Stimulated activated effector memory CD8-positive, alpha-beta T cell treated with anti-CD3 and anti-CD28 coated beads, Interleukin-12 subunit alpha, Interleukin-12 subunit beta, amount 100 ng/mL, for 72 hours (primary cell): ENCODE data around the gene FOXN1.
"Not testable (repeated sequence)": the region's sequence is repeated elsewhere in the genome, so short reads cannot be mapped to it uniquely, and the experiment has no call there.

ENCODE experiments used
- ATAC-seq: fragments of 150-1000 bp; cut with Tn5 transposase; 2 replicates; pipeline ENCODE4 v1.10.0; 2021
- DNase-seq, 2 donors: peaks; one replicate each; pipeline ENCODE4 v3.0.0; 2021 to 2022; ENCODE audit warnings: low spot score in 2 of 2
- H3K27ac Mint-ChIP-seq: one replicate; pipeline ENCODE4 v1.8.0; 2022; ENCODE audit warnings: mild to moderate bottlenecking, mixed read lengths
- H3K36me3 Mint-ChIP-seq: one replicate; pipeline ENCODE4 v1.8.0; 2022; ENCODE audit warnings: mild to moderate bottlenecking, mixed read lengths
- H3K4me1 Mint-ChIP-seq: one replicate; pipeline ENCODE4 v1.8.0; 2022; ENCODE audit warnings: mixed read lengths
- H3K4me3 Mint-ChIP-seq: one replicate; pipeline ENCODE4 v1.8.0; 2022; ENCODE audit warnings: mild to moderate bottlenecking, mixed read lengths
- H3K9me3 Mint-ChIP-seq: one replicate; pipeline ENCODE4 v1.8.0; 2022; ENCODE audit warnings: mixed read lengths

FOXN1 gene

GRCh38 chr17:28507567-28508203 lies 1.5 kb downstream of the FOXN1 start:
- DNase-seq (no peak), ATAC-seq (no peak)
- H3K36me3 Mint-ChIP-seq = no peaks in the 10 kb centered on the region
- no peaks in the 10 kb centered on the region for H3K4me1 Mint-ChIP-seq
- H3K4me3 Mint-ChIP-seq = no peak overlapping the region
- no peaks in the 10 kb centered on the region for H3K9me3 Mint-ChIP-seq
- H3K27ac Mint-ChIP-seq = no peak overlapping the region

- Mint-ChIP-seq H3K36me3 (no peaks in the 10 kb centered on the region), H3K4me1 (no peaks in the 10 kb centered on the region), H3K27ac (no peak overlapping the region), H3K4me3 (no peak overlapping the region), H3K9me3 (no peaks in the 10 kb centered on the region)
- no peak for DNase-seq
- ATAC-seq = no peak
These were observed 2.1 kb downstream of the FOXN1 start for GRCh38 chr17:28508211-28508724.

- no peak overlapping the region for H3K4me3 Mint-ChIP-seq
- H3K4me1 Mint-ChIP-seq = no peaks in the 10 kb centered on the region
- DNase-seq (no peak), ATAC-seq (no peak)
- H3K9me3 Mint-ChIP-seq = no peaks in the 10 kb centered on the region
- H3K27ac Mint-ChIP-seq = no peak overlapping the region
- no peaks in the 10 kb centered on the region for H3K36me3 Mint-ChIP-seq
These were observed 3.6 kb downstream of the FOXN1 start for GRCh38 chr17:28509789-28510188.

GRCh38 chr17:28511858-28512461 lies 5.8 kb downstream of the FOXN1 start:
- H3K4me3 Mint-ChIP-seq = no peak overlapping the region
- no peak overlapping the region for H3K27ac Mint-ChIP-seq
- H3K36me3 Mint-ChIP-seq = no peaks in the 10 kb centered on the region
- H3K4me1 Mint-ChIP-seq = no peaks in the 10 kb centered on the region
- no peak for ATAC-seq
- no peak for DNase-seq
- no peaks in the 10 kb centered on the region for H3K9me3 Mint-ChIP-seq

- ATAC-seq (no peak), DNase-seq (no peak)
- Mint-ChIP-seq H3K4me1 (no peaks in the 10 kb centered on the region), H3K36me3 (no peaks in the 10 kb centered on the region), H3K9me3 (no peaks in the 10 kb centered on the region), H3K27ac (no peak overlapping the region), H3K4me3 (no peak overlapping the region)
These were observed 7.3 kb downstream of the FOXN1 start for GRCh38 chr17:28513476-28513875.

- H3K4me3 Mint-ChIP-seq = no peak overlapping the region
- H3K27ac Mint-ChIP-seq = no peak overlapping the region
- no peaks in the 10 kb centered on the region for H3K4me1 Mint-ChIP-seq
- no peak for DNase-seq
- no peaks in the 10 kb centered on the region for H3K36me3 Mint-ChIP-seq
- no peaks in the 10 kb centered on the region for H3K9me3 Mint-ChIP-seq
- no peak for ATAC-seq
These were observed 8.4 kb downstream of the FOXN1 start for GRCh38 chr17:28514561-28515002.

- no peaks in the 10 kb centered on the region for H3K4me1 Mint-ChIP-seq
- ATAC-seq (no peak), DNase-seq (no peak)
- no peak overlapping the region for H3K27ac Mint-ChIP-seq
- H3K36me3 Mint-ChIP-seq = no peaks in the 10 kb centered on the region
- H3K9me3 Mint-ChIP-seq = no peaks in the 10 kb centered on the region
- H3K4me3 Mint-ChIP-seq = no peak overlapping the region
These were observed 9.4 kb downstream of the FOXN1 start for GRCh38 chr17:28515518-28515917.

GRCh38 chr17:28518132-28518531 lies 12.0 kb downstream of the FOXN1 start:
- no peak for ATAC-seq
- H3K4me3 Mint-ChIP-seq = no peak overlapping the region
- H3K4me1 Mint-ChIP-seq = no peaks in the 10 kb centered on the region
- no peak overlapping the region for H3K27ac Mint-ChIP-seq
- DNase-seq = no peak
- no peaks in the 10 kb centered on the region for H3K36me3 Mint-ChIP-seq
- no peaks in the 10 kb centered on the region for H3K9me3 Mint-ChIP-seq

- H3K36me3 Mint-ChIP-seq = no peaks in the 10 kb centered on the region
- H3K4me3 Mint-ChIP-seq = no peak overlapping the region
- ATAC-seq (no peak), DNase-seq (no peak)
- no peaks in the 10 kb centered on the region for H3K9me3 Mint-ChIP-seq
- no peaks in the 10 kb centered on the region for H3K4me1 Mint-ChIP-seq
- H3K27ac Mint-ChIP-seq = no peak overlapping the region
These were observed 12.4 kb downstream of the FOXN1 start for GRCh38 chr17:28518578-28518977.

GRCh38 chr17:28519236-28519635 lies 13.1 kb downstream of the FOXN1 start:
- ATAC-seq (no peak), DNase-seq (no peak)
- Mint-ChIP-seq H3K9me3 (no peaks in the 10 kb centered on the region), H3K27ac (no peak overlapping the region), H3K36me3 (no peaks in the 10 kb centered on the region), H3K4me3 (no peak overlapping the region), H3K4me1 (no peaks in the 10 kb centered on the region)

GRCh38 chr17:28520687-28521086 lies 14.5 kb downstream of the FOXN1 start:
- H3K9me3 Mint-ChIP-seq = no peaks in the 10 kb centered on the region
- no peaks in the 10 kb centered on the region for H3K4me1 Mint-ChIP-seq
- H3K36me3 Mint-ChIP-seq = no peaks in the 10 kb centered on the region
- H3K4me3 Mint-ChIP-seq = no peak overlapping the region
- DNase-seq (no peak), ATAC-seq (no peak)
- no peak overlapping the region for H3K27ac Mint-ChIP-seq

GRCh38 chr17:28521311-28522085 lies 15.3 kb downstream of the FOXN1 start:
- no peak overlapping the region for H3K27ac Mint-ChIP-seq
- H3K4me3 Mint-ChIP-seq = no peak overlapping the region
- H3K36me3 Mint-ChIP-seq = no peaks in the 10 kb centered on the region
- H3K4me1 Mint-ChIP-seq = no peaks in the 10 kb centered on the region
- no peaks in the 10 kb centered on the region for H3K9me3 Mint-ChIP-seq
- DNase-seq (no peak), ATAC-seq (no peak)

GRCh38 chr17:28522281-28522680 lies 16.1 kb downstream of the FOXN1 start:
- H3K9me3 Mint-ChIP-seq, ATAC-seq, H3K27ac Mint-ChIP-seq, H3K4me1 Mint-ChIP-seq, DNase-seq, H3K4me3 Mint-ChIP-seq, H3K36me3 Mint-ChIP-seq: not testable (repeated sequence)

- Mint-ChIP-seq H3K4me1 (no peaks in the 10 kb centered on the region), H3K36me3 (no peaks in the 10 kb centered on the region), H3K27ac (peak overlapping the region; percentile 23), H3K9me3 (no peaks in the 10 kb centered on the region), H3K4me3 (no peak overlapping the region)
- DNase-seq (no peak), ATAC-seq (no peak)
These were observed 17.0 kb downstream of the FOXN1 start for GRCh38 chr17:28523186-28523585.

GRCh38 chr17:28523876-28524275 lies 17.7 kb downstream of the FOXN1 start:
- H3K27ac Mint-ChIP-seq = no peak overlapping the region
- H3K36me3 Mint-ChIP-seq = no peaks in the 10 kb centered on the region
- H3K9me3 Mint-ChIP-seq = no peaks in the 10 kb centered on the region
- ATAC-seq = no peak
- no peaks in the 10 kb centered on the region for H3K4me1 Mint-ChIP-seq
- H3K4me3 Mint-ChIP-seq = no peak overlapping the region
- DNase-seq = no peak
